AG04449 (cell line): Measurements from ENCODE around the gene RNASE7.

ENCODE experiments used
- CTCF ChIA-PET: fragments of 350-600 bp; formaldehyde crosslinking; extraction: SDS; loops from one replicate; lab custom pipeline; 2021; ENCODE audit warnings: antibody characterized with exemption; lab: Yijun Ruan, JAX
- POLR2A ChIA-PET: fragments of 400-600, 350-600 bp; formaldehyde crosslinking; extraction: SDS; loops from one replicate; lab custom pipeline; 2020; ENCODE audit warnings: antibody characterized with exemption, inconsistent platforms; lab: Yijun Ruan, JAX
- DNase-seq: peaks from one replicate; pipeline ENCODE4 v3.0.0-alpha.2; 2010; ENCODE audit warnings: low read depth, low spot score
- H3K4me3 ChIP-seq: 2 replicates; pipeline ENCODE4 v1.5.1; 2011; ENCODE audit warnings: low read depth, mild to moderate bottlenecking, control low read depth, low read length
- TF ChIP-seq, protein P1 (sequence below): IDR thresholded peaks from one replicate; pipeline ENCODE4 v1.5.1; 2011; ENCODE audit warnings: mild to moderate bottlenecking, moderate library complexity, low read length, control low read depth, inconsistent platforms; ENCODE audit not compliant: insufficient read depth; ENCODE audit errors: missing control alignments

The RNASE7 gene

DNA sequence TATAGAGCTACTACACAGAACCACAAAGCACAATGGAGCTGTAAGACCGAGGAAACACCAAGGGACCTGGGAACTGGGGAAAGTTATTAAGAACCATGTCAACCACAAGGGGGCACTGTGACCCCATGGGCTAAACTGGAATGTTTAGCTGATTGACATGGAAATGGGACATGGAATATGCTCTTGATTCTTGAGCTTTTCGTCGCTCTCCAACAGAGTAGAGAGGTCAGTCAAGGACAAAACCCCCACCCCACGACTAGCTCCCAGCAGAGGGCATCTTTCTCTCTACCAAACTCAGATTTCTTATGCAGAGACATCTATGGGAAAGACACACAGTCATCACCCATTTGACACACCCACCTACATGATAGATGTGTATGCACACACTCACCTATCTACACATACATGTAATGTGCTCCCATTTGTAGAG lies 27.4 kb upstream of the RNASE7 start:
- TF ChIP-seq, protein P1, sequence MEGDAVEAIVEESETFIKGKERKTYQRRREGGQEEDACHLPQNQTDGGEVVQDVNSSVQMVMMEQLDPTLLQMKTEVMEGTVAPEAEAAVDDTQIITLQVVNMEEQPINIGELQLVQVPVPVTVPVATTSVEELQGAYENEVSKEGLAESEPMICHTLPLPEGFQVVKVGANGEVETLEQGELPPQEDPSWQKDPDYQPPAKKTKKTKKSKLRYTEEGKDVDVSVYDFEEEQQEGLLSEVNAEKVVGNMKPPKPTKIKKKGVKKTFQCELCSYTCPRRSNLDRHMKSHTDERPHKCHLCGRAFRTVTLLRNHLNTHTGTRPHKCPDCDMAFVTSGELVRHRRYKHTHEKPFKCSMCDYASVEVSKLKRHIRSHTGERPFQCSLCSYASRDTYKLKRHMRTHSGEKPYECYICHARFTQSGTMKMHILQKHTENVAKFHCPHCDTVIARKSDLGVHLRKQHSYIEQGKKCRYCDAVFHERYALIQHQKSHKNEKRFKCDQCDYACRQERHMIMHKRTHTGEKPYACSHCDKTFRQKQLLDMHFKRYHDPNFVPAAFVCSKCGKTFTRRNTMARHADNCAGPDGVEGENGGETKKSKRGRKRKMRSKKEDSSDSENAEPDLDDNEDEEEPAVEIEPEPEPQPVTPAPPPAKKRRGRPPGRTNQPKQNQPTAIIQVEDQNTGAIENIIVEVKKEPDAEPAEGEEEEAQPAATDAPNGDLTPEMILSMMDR, result peak; percentile 82
- ChIA-PET POLR2A (interaction anchor here (0.5 to 1.9 kb wide), 6 partner anchors 25 to 541 kb away, joined by 3 to 10 read pairs (median 4); no protein-coding TSS in a partner anchor), CTCF (interaction anchor here (0.6 to 17.1 kb wide), 43 partner anchors 9 to 460 kb away, joined by 3 to 684 read pairs (median 6); partner anchors contain the start of genes ARHGEF40, NDRG2, OR5AU1 and RNASE13)
- peak; percentile 23 for DNase-seq
- H3K4me3 ChIP-seq, result no peak overlapping the region

DNA sequence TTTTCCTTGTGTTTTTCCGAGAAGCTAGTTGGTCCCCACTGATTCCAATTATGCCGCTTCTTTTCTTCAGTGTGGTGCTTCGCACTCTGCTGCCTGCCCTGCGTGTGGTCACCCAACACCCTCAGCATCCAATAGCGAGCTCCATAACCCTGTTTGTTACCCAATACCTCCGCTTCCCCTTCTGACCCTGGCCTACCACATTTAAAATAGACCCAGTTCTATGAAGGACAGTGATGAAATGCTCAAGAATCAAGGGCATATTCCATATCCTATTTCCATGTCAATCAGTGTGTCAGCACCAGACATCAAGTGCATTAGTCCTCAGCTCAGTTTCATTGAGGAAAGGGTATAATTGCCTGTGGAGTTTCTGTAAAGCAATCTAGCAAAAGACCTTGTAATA lies 26.9 kb upstream of the RNASE7 start:
- H3K4me3 ChIP-seq, result no peak overlapping the region
- POLR2A ChIA-PET, result interaction anchor here (1.1 to 1.9 kb wide), 5 partner anchors 25 to 89 kb away, joined by 3 to 10 read pairs (median 3); no protein-coding TSS in a partner anchor
- CTCF ChIA-PET, result interaction anchor here (0.6 to 17.1 kb wide), 38 partner anchors 9 to 460 kb away, joined by 3 to 684 read pairs (median 8); partner anchors contain the start of genes ARHGEF40, NDRG2, OR5AU1 and RNASE13
- no peak for DNase-seq
- TF ChIP-seq, protein P1, result no peak

DNA sequence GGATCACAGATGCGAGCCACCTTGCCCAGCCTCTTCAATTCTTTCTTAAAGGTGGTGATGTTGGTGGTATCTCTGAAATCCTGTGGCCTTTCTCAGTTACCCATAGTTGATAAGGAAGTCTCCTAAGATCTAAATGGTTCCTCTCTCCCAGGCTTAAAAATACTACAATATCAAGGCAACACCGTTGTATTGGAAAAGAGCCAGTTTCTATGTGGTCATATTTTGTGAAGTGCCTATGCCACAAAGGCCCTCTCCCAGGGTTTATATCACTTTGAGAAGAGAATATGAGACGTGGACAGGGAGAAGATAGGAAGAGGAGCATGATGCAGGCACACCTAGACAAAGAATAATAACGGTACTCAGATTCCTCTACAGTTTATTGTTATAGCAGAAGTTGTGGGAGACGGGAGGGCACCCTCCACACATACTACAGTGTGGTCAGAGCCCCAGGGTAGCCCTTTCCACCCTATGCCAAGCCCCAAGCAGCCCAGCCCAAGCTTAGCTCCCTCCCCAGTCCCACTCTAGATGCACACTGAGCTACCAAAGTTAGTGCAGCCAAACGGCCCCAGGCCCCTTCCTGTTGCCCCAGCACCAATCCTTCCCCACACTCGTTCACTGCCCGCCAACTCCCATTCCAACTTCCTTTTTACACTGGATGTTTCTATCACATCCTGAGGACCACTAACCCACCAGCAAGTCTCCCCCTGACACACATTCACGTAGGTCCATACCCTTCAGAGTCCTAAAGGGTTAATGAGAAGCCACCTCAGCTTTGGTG lies 25.6 kb upstream of the RNASE7 start:
- no peak for DNase-seq
- TF ChIP-seq, protein P1, result no peak
- no peak overlapping the region for H3K4me3 ChIP-seq
- POLR2A ChIA-PET, result interaction anchor here (0.7 kb wide), 1 partner anchor 55 kb away, joined by 3 read pairs; no protein-coding TSS in a partner anchor
- CTCF ChIA-PET, result interaction anchor here (0.7 to 17.1 kb wide), 13 partner anchors 15 to 121 kb away, joined by 3 to 684 read pairs (median 137); partner anchors contain the start of genes ARHGEF40, RNASE13, RNASE7 and RNASE8

DNA sequence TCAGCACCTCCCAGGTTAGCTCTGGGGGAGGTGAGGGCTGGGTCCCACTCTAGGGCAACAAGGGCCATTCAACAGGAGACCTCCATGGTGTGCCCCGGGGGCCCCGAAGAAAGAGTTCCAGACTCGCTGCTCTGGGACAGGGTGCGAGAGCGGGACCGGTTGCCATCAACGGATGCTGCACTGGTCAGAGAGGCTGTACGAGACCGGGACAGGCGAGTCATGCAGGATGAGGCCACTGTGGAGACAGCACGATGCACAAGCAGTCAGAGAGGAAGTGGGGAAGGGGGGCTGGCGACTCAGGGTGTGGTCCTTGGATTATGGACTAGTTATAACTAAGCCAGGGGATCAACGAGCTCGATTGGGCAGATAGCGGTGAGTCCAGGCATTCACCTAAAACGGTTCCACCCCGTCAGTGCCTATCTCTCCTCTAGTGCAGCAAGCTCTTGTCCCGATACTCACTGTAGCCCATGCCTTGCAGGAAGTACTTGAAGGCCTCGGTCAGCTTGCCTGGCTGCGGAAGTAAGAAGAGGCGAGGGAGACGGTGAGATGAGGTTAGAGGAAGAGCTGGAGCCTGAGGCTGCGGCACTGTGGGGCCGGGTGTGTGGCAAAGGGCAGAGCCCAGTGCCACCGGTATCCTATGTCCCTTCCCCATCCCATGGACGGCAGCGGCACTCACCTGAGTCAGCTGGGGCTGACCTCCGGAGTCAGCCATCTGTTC lies 24.5 kb upstream of the RNASE7 start:
- ChIA-PET POLR2A (interaction anchor here (0.6 to 0.7 kb wide), 2 partner anchors 10 to 54 kb away, joined by 3 read pairs; no protein-coding TSS in a partner anchor), CTCF (interaction anchor here (1.2 to 17.1 kb wide), 8 partner anchors 14 to 88 kb away, joined by 4 to 684 read pairs (median 230); partner anchors contain the start of genes RNASE13, RNASE7, SLC39A2 and TMEM253)
- H3K4me3 ChIP-seq, result no peak overlapping the region
- DNase-seq, result no peak
- TF ChIP-seq, protein P1, result no peak

DNA sequence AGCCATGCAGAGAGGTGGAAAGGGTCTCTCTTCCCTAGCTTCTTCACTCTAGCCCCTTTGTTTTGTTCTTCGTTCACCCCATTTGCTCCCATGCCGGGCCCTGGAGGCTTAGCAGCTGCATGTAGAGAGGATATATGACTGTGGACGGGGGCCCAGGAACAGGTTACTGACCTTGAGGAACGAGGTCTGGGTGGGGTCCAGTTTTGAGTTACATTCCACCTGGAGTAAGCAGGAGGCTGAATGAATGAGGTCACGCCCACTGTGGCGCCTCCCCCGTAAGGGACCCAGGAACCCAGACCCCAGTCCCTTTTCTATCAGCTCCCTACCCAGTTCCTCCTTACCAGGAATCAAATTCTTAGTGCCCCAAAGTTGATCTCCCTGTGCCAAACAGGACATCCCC lies 23.9 kb upstream of the RNASE7 start:
- CTCF ChIA-PET, result interaction anchor here (0.6 to 17.1 kb wide), 10 partner anchors 10 to 88 kb away, joined by 3 to 684 read pairs (median 164); partner anchors contain the start of genes ARHGEF40, RNASE13, RNASE7 and SLC39A2
- DNase-seq, result no peak
- POLR2A ChIA-PET, result interaction anchor here (0.6 kb wide), 1 partner anchor 9 kb away, joined by 3 read pairs; no protein-coding TSS in a partner anchor
- no peak overlapping the region for H3K4me3 ChIP-seq
- TF ChIP-seq, protein P1, result no peak
